ENCODE data around the gene GPSM3.

The GPSM3 gene

GRCh38 chr6:32163559-32164258 lies 28.7 kb downstream of the GPSM3 start:
- H3K4me3 ChIP-seq (ENCODE audit: low read depth, low read length), result no peak overlapping the region
- no peaks in the 10 kb centered on the region for H3K27me3 ChIP-seq (replicated peaks)
- H3K27ac ChIP-seq, result no peak overlapping the region
- no peak for DNase-seq
- peaks cover 25% of the 10 kb centered on the region for H3K36me3 ChIP-seq (replicated peaks)
- no peak for TF ChIP-seq CTCF (IDR thresholded peaks at IDR 0.05; ENCODE audit: low read depth, low read length, missing control alignments)
- in situ Hi-C loops (cut with HindIII; ENCODE audit: low pct_ligation_motif_present, low sequenced_read_pairs), result no loop called here

DNA sequence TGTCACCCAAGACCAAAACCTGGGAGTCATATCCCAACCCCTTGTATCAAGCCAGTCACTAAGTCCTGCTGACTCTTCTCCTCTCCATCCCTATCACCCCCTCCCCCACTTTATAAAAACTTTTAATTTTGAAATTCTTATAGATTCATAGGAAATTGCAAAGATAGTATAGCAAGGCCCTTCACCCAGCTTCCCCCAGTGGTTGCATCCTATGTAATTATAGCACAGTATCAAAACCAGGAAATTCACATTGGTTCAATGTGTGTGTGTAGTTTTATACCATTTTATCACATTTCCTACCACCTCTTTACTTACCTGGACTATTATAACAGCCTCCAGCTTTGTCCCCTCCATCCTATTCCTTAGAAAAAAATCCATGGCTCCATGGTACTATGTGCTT lies 34.4 kb downstream of the GPSM3 start:
- H3K36me3 ChIP-seq (replicated peaks), result peaks cover 12% of the 10 kb centered on the region

DNA sequence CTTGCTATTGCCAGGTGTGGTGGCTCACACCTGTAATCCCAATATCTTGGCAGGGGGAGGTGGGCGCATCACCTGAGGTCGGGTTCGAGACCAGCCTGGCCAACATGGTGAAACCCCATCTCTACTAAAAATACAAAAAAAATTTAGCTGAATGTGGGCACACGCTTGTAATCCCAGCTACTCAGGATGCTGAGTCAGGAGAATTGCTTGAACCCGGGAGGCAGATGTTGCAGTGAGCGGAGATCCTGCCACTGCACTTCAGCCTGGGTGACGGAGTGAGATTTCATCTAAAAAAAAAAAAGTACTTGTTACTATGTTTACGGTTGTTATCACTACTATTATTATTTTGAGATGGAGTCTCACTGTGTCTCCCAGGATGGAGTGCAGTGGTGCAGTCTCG lies 35.6 kb downstream of the GPSM3 start:
- Histone ChIP-seq H3K4me3 (ENCODE audit: low read depth, low read length) (no peak overlapping the region), H3K36me3 (replicated peaks) (peaks cover 9% of the 10 kb centered on the region), H3K27ac (no peak overlapping the region), H3K27me3 (replicated peaks) (no peaks in the 10 kb centered on the region)
- in situ Hi-C loops (cut with HindIII; ENCODE audit: low pct_ligation_motif_present, low sequenced_read_pairs), result no loop called here
- no peak for TF ChIP-seq CTCF (IDR thresholded peaks at IDR 0.05; ENCODE audit: low read depth, low read length, missing control alignments)
- no peak for DNase-seq

More for the DNA sequence above, 34.4 kb downstream of the GPSM3 start:
- DNase-seq, result no peak
- in situ Hi-C loops (cut with HindIII; ENCODE audit: low pct_ligation_motif_present, low sequenced_read_pairs), result no loop called here
- no peak overlapping the region for H3K4me3 ChIP-seq (ENCODE audit: low read depth, low read length)
- no peak overlapping the region for H3K27ac ChIP-seq
- no peaks in the 10 kb centered on the region for H3K27me3 ChIP-seq (replicated peaks)
- TF ChIP-seq CTCF (IDR thresholded peaks at IDR 0.05; ENCODE audit: low read depth, low read length, missing control alignments), result no peak

- peak; percentile 55 for DNase-seq
- H3K27ac ChIP-seq, result peak overlapping the region; percentile 80
- H3K4me3 ChIP-seq (ENCODE audit: low read depth, low read length), result peak overlapping the region; percentile 86
- TF ChIP-seq CTCF (IDR thresholded peaks at IDR 0.05; ENCODE audit: low read depth, low read length, missing control alignments), result peak; percentile 75
- peaks cover 9% of the 10 kb centered on the region for H3K36me3 ChIP-seq (replicated peaks)
- in situ Hi-C loops (cut with HindIII; ENCODE audit: low pct_ligation_motif_present, low sequenced_read_pairs), result no loop called here
- no peaks in the 10 kb centered on the region for H3K27me3 ChIP-seq (replicated peaks)
Observed at GRCh38 chr6:32154514-32155161, 37.8 kb downstream of the GPSM3 start.

DNA sequence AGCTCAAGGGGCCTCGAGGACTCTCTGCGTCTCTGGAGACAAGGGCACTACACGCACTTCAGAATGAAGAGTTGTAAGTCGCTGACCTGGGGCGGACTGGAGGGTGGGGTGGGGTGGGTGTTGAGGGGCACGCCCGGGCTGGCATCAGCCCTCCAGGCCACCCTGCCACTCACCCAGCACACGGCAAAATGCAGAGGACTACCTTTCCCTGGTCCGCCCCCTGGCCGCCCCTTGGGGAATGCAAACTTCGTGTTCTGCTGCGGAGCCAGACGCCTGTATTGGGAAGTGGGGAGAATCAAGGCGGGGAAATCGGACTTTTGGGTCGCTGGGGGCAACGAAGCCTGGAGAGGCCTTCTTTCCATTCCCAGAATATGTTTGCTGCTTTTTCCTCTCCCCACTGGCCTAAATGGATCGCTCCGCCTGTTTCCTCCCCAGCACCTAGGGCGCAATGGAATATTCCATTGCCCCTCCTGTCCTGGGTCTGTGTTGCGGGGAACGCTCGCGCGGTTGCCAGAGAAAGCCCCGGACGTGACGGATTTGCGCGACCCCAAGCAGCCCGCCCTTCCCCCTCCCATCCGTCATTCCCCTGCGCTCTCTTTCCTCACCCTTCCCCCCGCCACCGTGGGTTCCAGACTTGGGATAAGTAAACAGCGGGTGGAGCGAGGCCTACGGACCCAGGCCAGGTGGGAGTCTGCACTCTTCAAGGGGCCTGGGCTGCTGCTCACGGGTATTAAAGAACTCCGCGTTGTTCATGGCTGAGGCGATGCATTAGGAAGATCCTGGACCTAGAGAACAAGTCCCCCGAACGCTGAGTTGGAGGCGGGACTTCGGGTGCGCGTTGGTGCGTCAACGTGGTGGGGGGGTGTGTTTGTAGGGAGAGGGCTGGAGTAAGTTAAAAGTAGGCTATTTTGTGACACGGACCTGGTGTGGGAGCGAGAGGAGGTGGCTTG lies 38.6 kb downstream of the GPSM3 start, which contains the start of gene PPT2:
Gene PPT2 (plus strand): TSS at position 578 of the 950 bp plus-strand sequence. CDS start 454 bp downstream, outside the sequence.
- Histone ChIP-seq H3K36me3 (replicated peaks) (peaks cover 9% of the 10 kb centered on the region), H3K4me3 (ENCODE audit: low read depth, low read length) (peak within 1 kb of the TSS; percentile 86), H3K27me3 (replicated peaks) (no peaks in the 10 kb centered on the region), H3K27ac (peak within 1 kb of the TSS; percentile 80)
- peak; percentile 93 for DNase-seq
- peak; percentile 46 for TF ChIP-seq CTCF (IDR thresholded peaks at IDR 0.05; ENCODE audit: low read depth, low read length, missing control alignments)
- in situ Hi-C loops (cut with HindIII; ENCODE audit: low pct_ligation_motif_present, low sequenced_read_pairs), result no loop called here

Measured in brain microvascular endothelial cell (primary cell).